ENCODE data around the gene BPNT1.
A peak's percentile ranks its signal among the peaks of the same experiment; 100 is the strongest.
"Not testable (repeated sequence)": the region's sequence is repeated elsewhere in the genome, so short reads cannot be mapped to it uniquely, and the experiment has no call there.

Gene BPNT1, protein sequence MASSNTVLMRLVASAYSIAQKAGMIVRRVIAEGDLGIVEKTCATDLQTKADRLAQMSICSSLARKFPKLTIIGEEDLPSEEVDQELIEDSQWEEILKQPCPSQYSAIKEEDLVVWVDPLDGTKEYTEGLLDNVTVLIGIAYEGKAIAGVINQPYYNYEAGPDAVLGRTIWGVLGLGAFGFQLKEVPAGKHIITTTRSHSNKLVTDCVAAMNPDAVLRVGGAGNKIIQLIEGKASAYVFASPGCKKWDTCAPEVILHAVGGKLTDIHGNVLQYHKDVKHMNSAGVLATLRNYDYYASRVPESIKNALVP

DNA sequence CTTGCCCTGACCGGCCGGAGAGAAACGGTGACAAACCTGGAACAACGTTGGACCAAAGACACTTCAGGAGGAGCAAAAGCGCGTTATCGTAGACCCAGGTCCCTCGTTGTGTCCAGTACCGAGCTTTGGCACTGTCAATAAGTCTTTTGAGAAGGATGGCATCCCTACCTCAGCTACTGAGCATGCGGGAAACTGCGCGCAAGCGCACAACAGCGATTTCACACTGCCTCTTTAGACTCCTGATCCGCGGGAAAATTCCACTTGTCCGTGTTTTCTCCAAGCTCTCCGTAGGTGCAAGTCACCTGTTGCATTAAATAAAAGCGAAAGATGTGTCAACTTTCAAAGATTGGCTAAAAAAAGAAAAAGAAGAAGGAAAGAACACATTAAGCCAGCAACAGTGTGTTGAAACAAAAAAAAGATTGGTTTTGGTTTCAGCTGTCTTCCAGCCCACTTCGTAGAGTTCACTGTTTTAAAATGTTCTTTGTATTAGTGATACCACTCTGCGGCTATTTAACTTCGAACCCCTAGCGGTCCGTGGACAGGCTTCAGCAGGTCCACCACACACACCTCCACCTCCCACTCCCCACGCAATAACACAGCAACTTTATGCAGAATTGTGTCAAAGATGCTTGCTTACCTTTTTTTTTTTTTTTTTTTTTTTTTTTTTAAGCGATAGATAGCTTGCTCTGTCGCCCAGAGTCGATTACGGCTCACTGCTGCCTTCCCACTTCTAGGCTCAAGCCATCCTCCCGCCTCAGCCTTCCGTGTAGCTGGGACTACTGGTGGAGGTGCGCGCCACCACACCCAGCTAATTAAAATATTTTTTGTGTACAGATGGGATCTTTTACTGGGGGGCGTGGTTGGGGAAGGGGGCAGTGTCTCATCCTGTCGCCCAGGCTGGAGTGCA lies at the start of gene BPNT1:
Gene BPNT1 (minus strand): TSS at position 139 of the 907 bp plus-strand sequence. CDS start 9,942 bp downstream, outside the sequence.
- peak; percentile 88 to 99 (median 90) for DNase-seq

DNA sequence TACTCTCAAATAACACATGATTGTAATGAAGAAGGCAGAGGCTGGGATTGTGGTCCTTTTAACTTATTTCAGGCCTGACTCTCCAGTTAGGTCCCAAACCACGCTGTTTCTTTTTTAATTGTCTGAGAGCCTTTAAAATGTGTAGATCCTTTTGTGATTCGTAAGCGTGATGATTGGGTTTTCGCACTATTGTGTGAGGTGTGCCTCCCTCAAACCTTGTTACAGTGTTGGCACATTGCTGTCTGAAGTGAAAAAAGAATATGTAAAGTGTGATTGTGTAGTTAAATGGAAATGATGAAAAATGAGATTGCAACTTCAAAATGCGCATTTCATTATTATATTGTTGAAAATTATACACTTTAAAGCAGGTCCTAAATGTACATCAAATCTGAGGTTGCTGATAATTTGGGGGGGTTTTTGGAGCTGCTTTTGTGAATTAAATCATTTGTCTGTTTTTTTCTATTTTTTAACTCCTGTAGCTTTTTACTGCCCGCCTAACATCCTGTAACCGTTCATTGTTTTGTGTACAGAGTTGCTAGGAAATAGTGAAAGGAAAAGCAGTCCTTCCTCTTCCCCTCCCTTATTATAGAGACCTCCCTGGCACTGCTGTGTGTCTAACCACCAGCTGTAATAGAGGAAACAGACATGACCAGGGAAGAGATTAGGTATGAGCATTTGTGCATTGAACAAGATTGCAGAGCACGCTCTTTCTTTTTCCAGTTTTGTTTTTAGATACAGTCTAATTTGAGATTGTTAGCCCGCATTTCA lies 47.6 kb upstream of the BPNT1 start:
- DNase-seq: no peak

DNA sequence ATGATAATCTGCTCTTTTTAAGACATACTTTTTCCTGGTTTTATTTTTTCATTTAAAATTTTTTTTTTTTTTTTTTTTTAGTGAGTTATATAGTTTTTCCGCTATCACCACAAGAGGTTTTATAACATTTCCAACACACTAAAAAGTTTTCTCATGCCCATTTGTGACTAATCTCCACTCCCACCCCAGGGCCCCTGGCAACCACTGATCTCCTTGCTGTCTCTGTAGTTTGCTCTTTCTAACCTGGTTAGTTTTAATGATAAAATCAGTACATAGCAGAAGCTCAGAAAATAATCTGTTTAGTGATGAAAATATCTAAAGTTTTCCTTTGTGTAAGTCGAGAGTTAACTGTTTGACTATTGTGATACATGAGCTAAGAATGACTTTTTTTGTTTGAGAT lies 46.2 kb upstream of the BPNT1 start:
- DNase-seq: no peak

DNA sequence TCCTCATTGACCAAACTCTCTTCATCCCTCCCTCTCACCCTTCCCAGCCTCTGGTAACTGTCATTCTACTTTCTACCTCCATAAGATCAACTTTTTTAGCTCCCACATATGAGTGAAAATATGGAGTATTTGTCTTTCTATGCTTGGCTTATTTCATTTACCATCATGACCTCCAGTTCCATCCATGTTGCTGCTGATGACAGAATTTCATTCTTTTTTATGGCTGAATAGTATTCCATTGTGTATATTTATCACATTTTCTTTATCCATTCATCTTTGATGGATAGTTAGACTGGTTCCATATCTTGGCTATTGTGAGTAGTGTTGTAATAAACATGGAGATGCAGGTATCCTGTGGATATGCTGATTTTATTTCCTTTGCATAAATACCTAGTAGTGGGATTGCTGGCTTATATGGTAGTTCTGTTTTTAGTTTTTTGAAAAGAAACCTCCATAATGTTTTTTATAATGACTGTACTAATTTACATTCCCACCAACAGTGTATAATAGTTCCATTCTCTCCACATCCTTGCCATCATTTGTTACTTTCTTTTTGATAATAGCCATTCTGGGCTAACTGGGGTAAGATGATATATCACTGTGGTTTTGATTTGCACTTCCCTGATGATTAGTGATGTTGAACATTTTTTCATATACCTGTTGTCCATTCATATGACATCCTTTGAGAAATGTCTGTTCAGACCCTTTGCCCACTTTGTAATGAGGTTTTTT lies 40.1 kb upstream of the BPNT1 start:
- DNase-seq: no peak

DNA sequence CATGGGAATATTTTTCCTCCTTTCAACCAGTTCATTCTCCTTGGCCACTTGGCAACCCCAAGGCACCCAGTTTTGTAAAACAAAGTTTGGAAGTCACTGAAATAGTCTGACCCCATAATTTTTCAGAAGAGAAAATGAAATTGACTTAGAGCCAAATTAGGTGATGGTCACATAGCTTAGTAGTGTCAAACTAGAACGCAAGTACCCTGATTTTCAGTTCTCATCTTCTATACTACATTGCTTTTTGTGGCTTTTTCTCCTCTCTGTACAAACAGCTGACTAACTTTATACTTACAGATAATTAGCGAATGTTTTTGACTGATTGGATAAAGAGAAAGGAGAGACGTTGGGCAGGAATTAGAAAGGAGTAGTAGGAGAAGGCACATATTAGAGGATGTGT lies 37.5 kb upstream of the BPNT1 start:
- DNase-seq: no peak

DNA sequence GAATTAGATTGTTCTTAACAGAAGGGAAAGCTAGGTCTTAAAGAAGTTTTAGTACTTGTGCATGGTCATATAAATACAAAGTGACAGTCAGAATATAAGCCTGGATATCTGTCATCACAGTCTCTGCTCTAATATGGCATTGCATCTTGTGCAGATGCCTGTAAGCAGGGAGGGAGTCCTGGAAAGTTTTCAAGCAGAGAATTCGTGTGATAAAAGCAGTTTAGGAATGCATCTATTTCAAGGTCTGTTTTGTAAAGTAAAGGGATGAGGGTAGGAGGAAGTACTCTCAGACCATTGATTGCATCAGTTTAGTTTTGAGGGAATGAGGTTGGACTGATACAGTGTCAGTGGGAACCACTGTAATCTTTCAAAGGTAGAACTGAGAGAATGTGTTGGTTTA lies 35.0 kb upstream of the BPNT1 start:
- no peak for DNase-seq

DNA sequence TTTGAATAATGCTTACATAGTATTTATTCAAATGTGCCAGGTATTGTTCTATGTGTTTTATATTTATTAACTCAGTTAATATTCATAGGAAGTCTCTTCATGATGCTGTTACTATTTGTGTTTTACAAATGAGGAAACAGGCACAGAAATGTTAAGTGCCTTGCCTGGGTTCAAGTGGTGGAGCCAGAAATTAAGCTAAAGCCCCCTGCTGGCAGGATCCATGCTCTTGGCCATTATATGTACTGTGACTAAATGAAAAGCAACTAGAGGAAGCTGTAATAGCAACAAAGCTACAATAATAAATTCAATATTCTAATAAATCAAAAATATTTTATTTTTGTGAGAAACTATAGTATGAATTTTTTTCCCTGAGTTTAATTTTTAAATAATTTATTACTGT lies 34.3 kb upstream of the BPNT1 start:
- DNase-seq: peak in 1 of 4 experiments; percentile 2

DNA sequence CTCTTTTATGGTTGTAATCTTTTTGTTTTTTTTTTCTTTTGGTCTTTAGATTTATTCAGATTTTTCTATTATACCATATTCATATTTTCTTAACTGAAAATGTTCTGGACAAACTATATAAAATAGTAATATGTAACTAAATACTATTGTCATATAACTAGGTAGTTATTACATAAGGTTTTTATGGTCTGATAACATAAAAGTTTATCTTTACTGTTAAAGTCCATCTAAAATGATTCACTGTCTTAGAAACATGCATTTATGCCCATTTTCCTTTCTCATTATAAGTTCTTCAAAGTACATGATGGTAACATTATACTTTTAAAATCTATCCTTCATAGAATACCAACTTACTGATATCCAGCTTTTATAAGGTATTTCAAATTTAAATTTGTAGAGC lies 33.5 kb upstream of the BPNT1 start:
- no peak for DNase-seq

DNA sequence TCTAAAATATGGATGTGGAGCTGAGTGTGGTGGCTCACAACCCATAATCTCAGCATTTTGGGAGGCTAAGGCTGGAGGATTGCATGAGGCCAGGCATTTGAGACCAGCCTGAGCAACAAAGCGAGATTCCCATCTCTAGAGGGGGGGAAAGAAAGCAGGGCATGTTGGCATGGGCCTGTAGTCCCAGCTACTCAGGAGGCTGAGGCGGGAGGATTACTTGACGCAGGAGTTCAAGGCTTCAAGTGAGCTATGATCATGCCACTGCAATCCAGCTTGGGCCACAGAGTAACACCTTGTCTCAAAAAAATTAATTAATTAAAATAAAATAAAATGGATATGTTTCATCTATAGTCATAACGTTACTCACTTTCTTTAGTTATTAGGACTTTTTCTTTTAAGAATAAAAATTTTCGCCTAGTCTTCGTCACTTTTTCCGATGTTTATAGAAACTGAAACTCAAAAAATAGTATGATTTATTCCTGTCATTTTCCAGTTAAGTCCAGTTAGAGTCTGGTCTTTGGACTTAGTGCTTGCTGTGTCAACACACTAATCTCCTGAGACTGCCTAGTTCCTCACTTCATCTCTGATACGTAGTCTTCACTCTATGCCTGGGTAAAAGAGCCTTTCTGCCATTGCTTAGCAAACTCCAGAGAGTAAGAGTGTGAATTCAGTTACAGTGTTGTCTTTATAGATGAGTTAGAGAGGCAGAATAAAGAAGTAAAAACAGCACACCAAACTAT lies 32.4 kb upstream of the BPNT1 start:
- DNase-seq: no peak

DNA sequence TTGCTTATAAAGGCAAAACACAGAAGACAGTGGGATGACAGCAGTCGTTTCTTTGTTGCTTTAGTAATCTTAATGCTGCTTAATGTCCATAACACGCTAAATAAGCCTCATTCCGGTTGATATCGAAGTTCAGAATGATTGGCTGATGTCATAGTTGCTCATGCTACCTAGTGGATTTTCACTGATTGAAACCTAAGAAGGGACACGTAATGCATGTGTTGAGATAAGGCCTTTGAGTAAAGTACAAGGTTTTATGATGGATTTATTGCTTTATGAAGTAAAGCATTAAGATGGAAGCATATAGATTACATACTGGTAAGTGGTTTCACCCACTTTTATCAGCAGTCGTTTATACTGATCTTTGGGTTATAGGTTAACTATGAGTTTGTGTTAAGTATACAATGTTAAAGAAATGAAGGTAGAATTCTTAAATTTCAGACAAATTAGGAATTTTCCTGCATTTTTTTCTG lies 29.5 kb upstream of the BPNT1 start:
- no peak for DNase-seq

DNA sequence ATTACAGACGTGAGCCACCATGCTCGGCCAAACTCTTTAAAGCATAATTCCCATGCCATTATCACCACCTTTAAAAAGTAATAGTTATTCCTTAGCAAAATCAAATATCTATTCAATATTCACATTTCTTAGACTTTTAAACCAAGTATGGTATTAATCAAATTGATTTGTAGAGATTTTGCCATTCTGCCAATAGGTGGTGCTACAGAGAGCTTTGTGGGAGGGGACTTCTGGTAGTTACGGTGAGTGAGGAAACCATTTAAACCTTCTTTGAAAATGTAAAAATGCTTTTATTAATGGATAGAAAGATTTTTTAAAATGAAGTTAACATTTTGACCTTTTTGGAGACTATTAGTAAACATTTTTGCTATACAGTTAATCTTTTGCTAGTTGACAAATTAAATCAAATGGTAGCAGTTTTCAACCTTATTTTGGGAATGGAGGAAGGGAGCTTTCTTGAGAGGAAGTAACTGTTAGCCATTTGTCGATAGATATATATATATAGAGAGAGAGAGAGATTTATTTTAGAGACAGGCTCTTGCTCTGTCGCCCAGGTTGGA lies 23.6 kb upstream of the BPNT1 start:
- DNase-seq: peak in 1 of 4 experiments; percentile 3

DNA sequence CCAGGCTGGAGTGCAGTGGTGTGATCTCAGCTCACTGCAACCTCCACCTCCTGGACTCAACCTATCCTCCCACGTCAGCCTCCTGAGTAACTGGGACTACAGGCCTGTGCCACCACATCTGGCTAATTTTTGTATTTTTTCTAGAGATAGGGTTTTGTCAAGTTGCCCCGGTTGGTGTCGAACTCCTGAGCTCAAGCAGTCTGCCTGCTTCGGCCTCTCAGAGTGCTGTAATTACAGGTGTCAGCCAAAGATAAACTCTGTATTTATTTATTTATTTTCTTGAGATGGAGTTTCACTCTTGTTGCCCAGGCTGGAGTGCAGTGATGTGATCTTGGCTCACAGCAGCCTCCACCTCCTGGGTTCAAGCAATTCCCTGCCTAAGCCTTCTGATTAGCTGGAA lies 23.0 kb upstream of the BPNT1 start:
- DNase-seq: not testable (repeated sequence)

DNA sequence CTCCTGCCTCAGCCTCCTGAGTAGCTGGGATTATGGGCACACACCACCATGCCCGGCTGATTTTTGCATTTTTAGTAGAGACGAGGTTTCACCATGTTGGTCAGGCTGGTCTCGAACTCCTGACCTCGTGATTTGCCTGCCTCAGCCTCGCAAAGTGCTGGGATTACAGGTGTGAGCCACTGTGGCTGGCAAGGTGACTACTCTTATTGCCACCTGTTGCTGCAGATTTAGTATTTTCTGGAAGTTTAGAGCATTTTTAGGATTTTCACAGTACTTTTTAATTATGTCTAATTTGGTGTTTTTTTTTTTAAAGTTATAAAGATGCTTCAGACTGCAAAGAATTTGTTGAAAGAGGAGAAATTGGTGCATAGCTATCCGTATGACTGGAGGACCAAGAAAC lies 20.9 kb upstream of the BPNT1 start:
- DNase-seq: not testable (repeated sequence)

DNA sequence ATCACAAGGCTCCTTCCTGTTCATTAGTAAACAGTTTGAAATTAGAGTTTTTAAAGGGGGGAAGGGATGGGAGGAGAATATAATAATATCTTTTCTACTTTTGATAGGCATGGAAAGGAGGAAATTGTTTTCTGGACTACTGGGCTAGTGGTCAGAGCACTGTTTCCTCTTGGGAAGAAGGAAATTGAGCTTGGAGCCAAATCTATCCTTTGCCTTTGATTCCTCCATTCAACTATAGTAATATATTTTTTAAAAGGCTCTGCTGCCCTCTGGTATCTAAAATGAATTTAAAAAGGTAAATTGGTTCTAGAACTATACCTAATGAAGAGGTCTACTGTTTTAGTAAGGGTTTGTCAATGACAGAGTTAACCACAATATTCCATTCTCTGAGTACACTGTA lies 10.2 kb upstream of the BPNT1 start:
- no peak for DNase-seq

DNA sequence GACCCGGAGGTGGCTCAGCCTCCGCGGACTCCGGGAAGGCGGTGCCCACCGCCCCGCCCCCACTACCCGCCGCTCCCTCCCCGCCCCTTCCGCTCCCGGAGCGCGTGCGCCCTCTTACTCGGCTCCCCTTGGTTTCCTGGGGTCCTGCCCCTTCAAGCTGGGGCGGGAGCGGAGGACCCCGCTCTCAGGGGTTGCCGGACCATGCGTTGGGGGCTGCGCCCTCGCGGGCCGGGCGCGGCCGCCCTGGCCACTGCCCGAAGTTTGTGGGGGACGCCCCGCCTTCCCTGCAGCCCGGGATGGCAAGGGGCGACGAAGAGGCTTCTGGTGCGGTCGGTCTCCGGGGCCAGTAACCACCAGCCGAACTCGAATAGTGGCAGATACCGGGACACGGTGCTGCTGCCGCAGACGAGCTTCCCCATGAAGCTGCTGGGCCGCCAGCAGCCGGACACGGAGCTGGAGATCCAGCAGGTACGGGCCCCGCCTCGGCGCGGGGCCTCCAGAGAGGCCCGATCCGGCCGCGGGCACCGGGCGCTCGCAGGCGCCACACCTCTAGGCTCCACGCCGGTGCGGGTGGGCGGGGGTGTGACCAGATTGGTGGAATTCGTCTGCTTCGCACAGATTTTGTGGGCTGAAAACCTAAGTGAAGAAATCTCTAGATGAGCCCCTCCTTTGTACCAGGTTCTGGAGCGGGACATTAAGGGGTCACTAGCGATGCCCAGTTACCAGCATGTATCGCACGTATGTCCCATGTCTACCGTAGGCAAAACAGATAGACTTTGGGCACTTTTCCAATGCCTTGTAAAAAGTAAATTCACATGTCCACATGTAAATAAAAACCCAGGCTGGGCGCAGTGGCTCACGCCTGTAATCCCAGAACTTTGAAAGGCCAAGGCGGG lies 4.7 kb upstream of the BPNT1 start, which contains the start of gene IARS2:
Gene IARS2 (plus strand): TSS at position 117 of the 896 bp plus-strand sequence. CDS start 85 bp downstream, at position 202.
- DNase-seq: peak; percentile 84 to 90 (median 88)

DNA sequence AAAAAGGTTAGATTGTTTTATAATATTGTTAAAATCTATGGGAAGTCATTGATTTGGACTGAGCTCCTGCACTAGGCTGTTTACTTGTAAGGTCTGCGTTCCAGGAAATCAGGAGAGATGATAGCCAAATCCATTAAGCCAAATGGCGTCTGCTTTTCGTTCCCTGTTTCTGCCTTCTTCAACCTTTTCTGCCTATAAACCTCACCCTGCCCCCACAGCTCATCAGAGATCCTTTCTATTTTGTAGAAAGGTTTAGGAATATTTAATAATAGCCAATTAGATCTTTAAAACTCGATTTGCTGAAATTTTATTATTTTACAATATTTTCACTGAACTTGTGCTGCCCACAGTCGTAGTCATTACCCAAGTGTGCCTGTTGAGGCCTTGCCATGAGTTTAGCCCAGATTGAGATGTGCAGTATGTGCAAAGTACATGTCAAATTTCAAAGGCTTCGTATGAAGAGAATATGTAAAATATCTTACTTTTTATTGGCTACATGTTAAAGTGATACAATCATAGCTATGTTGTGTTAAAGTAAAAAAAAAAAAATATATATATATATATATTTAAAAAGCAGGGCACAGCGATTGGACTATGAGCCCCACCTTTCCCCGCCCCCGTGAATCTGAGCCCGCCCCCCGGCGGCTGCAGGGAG lies 3.9 kb upstream of the BPNT1 start:
- no peak for DNase-seq

DNA sequence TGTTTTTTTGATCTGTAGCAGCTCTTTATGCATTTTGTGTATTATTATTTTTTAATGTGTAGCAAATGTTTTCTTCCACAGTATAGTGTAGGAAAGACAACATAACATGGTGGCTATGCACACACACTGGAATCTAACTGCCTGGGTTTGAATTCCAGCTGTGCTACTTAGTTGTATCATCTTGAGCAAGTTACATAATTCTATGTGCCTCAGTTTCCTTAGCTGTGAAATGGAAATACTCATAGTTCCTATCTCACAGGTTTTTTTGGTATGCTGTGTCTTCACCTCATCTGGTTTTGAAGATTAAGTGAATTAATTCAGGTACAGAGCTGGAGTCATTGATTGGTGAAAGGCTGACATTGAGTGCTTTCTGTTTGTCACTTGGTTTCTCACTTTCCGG lies 3.1 kb upstream of the BPNT1 start:
- no peak for DNase-seq

DNA sequence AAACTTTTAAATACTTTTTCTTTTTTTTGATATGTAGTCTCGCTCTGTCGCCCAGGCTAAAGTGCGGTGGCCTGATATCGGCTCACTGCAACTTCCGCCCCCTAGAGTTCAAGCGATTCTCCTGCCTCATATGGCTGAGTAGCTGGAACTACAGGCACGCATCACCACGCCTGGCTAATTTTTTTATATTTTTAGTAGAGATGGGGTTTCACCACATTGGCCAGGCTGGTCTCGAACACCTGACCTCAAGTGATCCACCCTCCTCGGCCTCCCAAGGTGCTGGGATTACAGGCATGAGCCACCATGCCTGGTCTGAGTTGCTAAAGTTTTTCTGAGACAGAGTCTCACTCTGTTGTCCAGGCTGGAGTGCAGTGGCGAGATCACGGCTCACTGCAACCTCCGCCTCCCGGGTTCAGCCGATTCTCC lies 3.3 kb downstream of the BPNT1 start:
- DNase-seq: not testable (repeated sequence)

DNA sequence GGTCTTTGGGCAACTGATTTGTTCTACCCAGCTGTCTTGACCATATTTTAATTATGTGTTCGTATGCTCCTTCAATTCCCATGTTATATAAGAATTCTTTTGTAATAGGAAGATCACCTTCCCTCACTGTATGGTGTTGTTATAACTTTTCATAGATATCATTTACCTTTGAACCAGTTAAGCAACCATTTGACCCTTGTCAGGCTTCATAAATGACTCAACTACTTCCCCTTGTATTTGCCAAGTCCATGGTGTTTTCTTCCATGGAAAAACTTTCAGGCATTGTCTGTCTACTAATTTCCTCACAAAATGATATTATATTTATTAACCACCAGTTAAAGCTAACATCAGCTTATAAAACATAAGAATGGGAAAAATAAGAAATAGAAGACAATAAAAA lies 5.1 kb downstream of the BPNT1 start:
- no peak for DNase-seq

DNA sequence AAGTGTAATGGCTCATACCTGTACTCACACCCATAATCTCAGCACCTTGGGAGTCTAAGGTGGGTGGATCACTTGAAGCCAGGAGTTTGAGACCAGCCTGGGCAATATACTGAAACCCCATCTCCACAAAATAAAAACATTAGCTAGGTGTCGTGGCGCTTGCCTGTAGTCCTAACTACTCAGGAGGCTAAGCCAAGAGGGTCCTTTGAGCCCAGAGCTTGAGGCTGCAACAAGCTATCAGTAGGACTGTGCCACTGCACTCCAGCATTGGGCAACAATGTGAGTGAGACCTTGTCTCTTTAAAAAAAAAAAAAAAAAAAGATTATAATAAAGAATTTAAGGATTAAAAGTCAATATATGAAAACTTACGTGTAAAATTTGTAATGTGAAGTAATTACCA lies 11.7 kb downstream of the BPNT1 start:
- DNase-seq: no peak

Data from activated CD4-positive, CD25-positive, alpha-beta regulatory T cell (primary cell).